Trophoblast cell (in vitro differentiated cells and primary cell): ENCODE results near the gene PLEKHM2.

Experiments used
- DNase-seq, 2 donors: peaks; one replicate each; pipeline ENCODE4 v3.0.0-alpha.2; 2016
- H2AFZ ChIP-seq: 2 replicates; pipeline ENCODE4 v1.6.1; 2013; ENCODE audit warnings: low read length, moderate library complexity, mild to moderate bottlenecking; ENCODE audit not compliant: insufficient read depth, poor library complexity
- H2AK5ac ChIP-seq: 2 replicates; pipeline ENCODE4 v1.6.1; 2013; ENCODE audit warnings: mild to moderate bottlenecking, low read length
- H2BK120ac ChIP-seq: 2 replicates; pipeline ENCODE4 v1.6.1; 2013; ENCODE audit warnings: low read length, mild to moderate bottlenecking, moderate library complexity; ENCODE audit not compliant: insufficient read depth, poor library complexity
- H2BK12ac ChIP-seq: 2 replicates; pipeline ENCODE4 v1.6.1; 2013; ENCODE audit warnings: mild to moderate bottlenecking, low read length, moderate library complexity
- H2BK5ac ChIP-seq: 2 replicates; pipeline ENCODE4 v1.6.1; 2013; ENCODE audit warnings: low read length, low read depth, moderate library complexity, mild to moderate bottlenecking; ENCODE audit not compliant: poor library complexity
- H3K14ac ChIP-seq: 2 replicates; pipeline ENCODE4 v1.6.1; 2013; ENCODE audit warnings: mild to moderate bottlenecking, low read length
- H3K18ac ChIP-seq: 2 replicates; pipeline ENCODE4 v1.6.1; 2013; ENCODE audit warnings: mild to moderate bottlenecking, low read length
- H3K23ac ChIP-seq: 2 replicates; pipeline ENCODE4 v1.6.1; 2013; ENCODE audit warnings: low read length
- H3K27ac ChIP-seq: 2 replicates; pipeline ENCODE4 v1.5.1; 2013; ENCODE audit warnings: low read depth, mild to moderate bottlenecking, inconsistent platforms, low read length, moderate library complexity
- H3K27me3 ChIP-seq: 2 replicates; pipeline ENCODE4 v1.6.1; 2013; ENCODE audit warnings: inconsistent platforms, mild to moderate bottlenecking, low read length, moderate library complexity; ENCODE audit not compliant: insufficient read depth
- H3K36me3 ChIP-seq, 2 experiments: 1 replicate in 1 of 2; 2 replicates in 1 of 2; pipeline ENCODE4 v1.6.1; 2013; ENCODE audit warnings: low read length in 2 of 2, mild to moderate bottlenecking in 2 of 2, moderate library complexity in 1 of 2; ENCODE audit not compliant: insufficient read depth in 2 of 2, control insufficient read depth in 1 of 2
- H3K4ac ChIP-seq: 2 replicates; pipeline ENCODE4 v1.6.1; 2013; ENCODE audit warnings: low read depth, mild to moderate bottlenecking, low read length, moderate library complexity
- H3K4me1 ChIP-seq, 2 experiments: 1 replicate in 1 of 2; 2 replicates in 1 of 2; pipeline ENCODE4 v1.6.1; 2013; ENCODE audit warnings: low read length in 2 of 2, mild to moderate bottlenecking in 2 of 2, moderate library complexity in 1 of 2; ENCODE audit not compliant: insufficient read depth in 2 of 2, control insufficient read depth in 1 of 2
- H3K4me2 ChIP-seq: 2 replicates; pipeline ENCODE4 v1.6.1; 2013; ENCODE audit warnings: inconsistent platforms, mild to moderate bottlenecking, low read length, moderate library complexity
- H3K4me3 ChIP-seq: 2 replicates; pipeline ENCODE4 v1.5.1; 2013; ENCODE audit warnings: mild to moderate bottlenecking, low read depth, low read length, inconsistent platforms
- H3K79me1 ChIP-seq: one replicate; pipeline ENCODE4 v1.6.1; 2013; ENCODE audit warnings: low read length
- H3K79me2 ChIP-seq: 2 replicates; pipeline ENCODE4 v1.6.1; 2013; ENCODE audit warnings: low read length, mild to moderate bottlenecking; ENCODE audit not compliant: control insufficient read depth, insufficient read depth, poor library complexity
- H3K9ac ChIP-seq: 2 replicates; pipeline ENCODE4 v1.6.1; 2013; ENCODE audit warnings: mild to moderate bottlenecking, low read length
- H3K9me3 ChIP-seq: 2 replicates; pipeline ENCODE4 v1.6.1; 2013; ENCODE audit warnings: low read depth, mild to moderate bottlenecking, control low read depth, inconsistent platforms, low read length; ENCODE audit not compliant: insufficient read depth
- H4K12ac ChIP-seq: 2 replicates; pipeline ENCODE4 v1.6.1; 2013; ENCODE audit warnings: low read depth, mild to moderate bottlenecking, low read length, moderate library complexity
- H4K8ac ChIP-seq: 2 replicates; pipeline ENCODE4 v1.6.1; 2013; ENCODE audit warnings: low read depth, mild to moderate bottlenecking, low read length, moderate library complexity
- H4K91ac ChIP-seq: one replicate; pipeline ENCODE4 v1.6.1; 2013; ENCODE audit warnings: low read depth, mild to moderate bottlenecking, low read length, moderate library complexity
- WGBS: extraction: QIAGEN DNeasy Blood & Tissue Kit; methylation state at CpG from one replicate; pipeline ENCODE4 v1.1.7; 2013; ENCODE audit warnings: missing lambda C conversion rate; ENCODE audit not compliant: insufficient read length, insufficient coverage; ENCODE audit errors: extremely low coverage; 5-methylcytosine and 5-hydroxymethylcytosine counted together

PLEKHM2 gene

GRCh38 chr1:15660151-15660550 lies 24.0 kb upstream of the PLEKHM2 start:
- Histone ChIP-seq H3K23ac (no peak overlapping the region), H3K79me1 (no peaks in the 10 kb centered on the region), H3K18ac (no peak overlapping the region), H3K4me3 (no peak overlapping the region), H4K91ac (no peak overlapping the region), H3K9ac (no peak overlapping the region), H3K4me1 (no peaks in the 10 kb centered on the region), H2AK5ac (no peak overlapping the region), H4K12ac (no peak overlapping the region), H2BK5ac (no peak overlapping the region), H3K4ac (no peak overlapping the region), H2BK12ac (no peak overlapping the region), H2BK120ac (no peak overlapping the region), H3K27ac (no peak overlapping the region), H4K8ac (no peak overlapping the region), H3K27me3 (no peaks in the 10 kb centered on the region), H3K79me2 (no peaks in the 10 kb centered on the region), H2AFZ (no peak overlapping the region), H3K14ac (no peak overlapping the region), H3K9me3 (no peaks in the 10 kb centered on the region), H3K36me3 (peaks cover 15 to 31% of the 10 kb centered on the region in 2 experiments), H3K4me2 (no peak overlapping the region)
- no CpG with 5 or more reads among the region's 3 CpGs for WGBS
- DNase-seq: peak; percentile 74 to 94

- H3K27me3 ChIP-seq: no peaks in the 10 kb centered on the region
Measured at GRCh38 chr1:15662477-15662876, 21.6 kb upstream of the PLEKHM2 start.

GRCh38 chr1:15663925-15664324 lies 20.2 kb upstream of the PLEKHM2 start:
- Histone ChIP-seq H4K12ac (no peak overlapping the region), H2BK12ac (no peak overlapping the region), H4K91ac (no peak overlapping the region), H2BK120ac (no peak overlapping the region), H3K36me3 (peaks cover 5 to 23% of the 10 kb centered on the region in 2 experiments), H3K4ac (no peak overlapping the region), H3K4me1 (peaks cover 0 to 2% of the 10 kb centered on the region in 2 experiments), H3K9ac (no peak overlapping the region), H3K27ac (no peak overlapping the region), H3K79me2 (no peaks in the 10 kb centered on the region), H3K4me2 (no peak overlapping the region), H3K14ac (no peak overlapping the region), H3K4me3 (no peak overlapping the region), H3K23ac (no peak overlapping the region), H2BK5ac (no peak overlapping the region), H3K79me1 (no peaks in the 10 kb centered on the region), H2AK5ac (no peak overlapping the region), H3K27me3 (no peaks in the 10 kb centered on the region), H3K9me3 (no peaks in the 10 kb centered on the region), H3K18ac (no peak overlapping the region), H2AFZ (no peak overlapping the region), H4K8ac (no peak overlapping the region)
- no peak for DNase-seq
- no CpG with 5 or more reads among the region's 3 CpGs for WGBS

More at GRCh38 chr1:15662477-15662876, 21.6 kb upstream of the PLEKHM2 start:
- H3K4ac ChIP-seq: no peak overlapping the region
- no peak overlapping the region for H4K8ac ChIP-seq
- H4K12ac ChIP-seq: no peak overlapping the region
- no peaks in the 10 kb centered on the region for H3K79me1 ChIP-seq
- H2BK120ac ChIP-seq: no peak overlapping the region
- H3K4me2 ChIP-seq: no peak overlapping the region
- H3K27ac ChIP-seq: no peak overlapping the region
- H3K14ac ChIP-seq: no peak overlapping the region
- H3K18ac ChIP-seq: no peak overlapping the region
- no peak overlapping the region for H2BK12ac ChIP-seq
- H2AFZ ChIP-seq: no peak overlapping the region
- no peak overlapping the region for H2AK5ac ChIP-seq
- H3K23ac ChIP-seq: no peak overlapping the region
- DNase-seq: no peak
- H3K79me2 ChIP-seq: no peaks in the 10 kb centered on the region
- H2BK5ac ChIP-seq: no peak overlapping the region
- H3K9ac ChIP-seq: no peak overlapping the region
- no peak overlapping the region for H3K4me3 ChIP-seq
- peaks cover 9 to 26% of the 10 kb centered on the region in 2 experiments for H3K36me3 ChIP-seq
- no peak overlapping the region for H4K91ac ChIP-seq
- H3K4me1 ChIP-seq: peaks cover 0 to 2% of the 10 kb centered on the region in 2 experiments
- no peaks in the 10 kb centered on the region for H3K9me3 ChIP-seq
- WGBS: no CpG with 5 or more reads among the region's 2 CpGs

GRCh38 chr1:15667362-15667761 lies 16.8 kb upstream of the PLEKHM2 start:
- Histone ChIP-seq H3K79me2 (no peaks in the 10 kb centered on the region), H2AFZ (no peak overlapping the region), H3K4me1 (peaks cover 0 to 2% of the 10 kb centered on the region in 2 experiments), H3K4me2 (no peak overlapping the region), H4K12ac (no peak overlapping the region), H3K4ac (no peak overlapping the region), H3K9ac (no peak overlapping the region), H4K8ac (no peak overlapping the region), H4K91ac (no peak overlapping the region), H3K27ac (no peak overlapping the region), H3K23ac (no peak overlapping the region), H3K14ac (no peak overlapping the region), H3K4me3 (no peak overlapping the region), H3K27me3 (no peaks in the 10 kb centered on the region), H2BK5ac (no peak overlapping the region), H2AK5ac (no peak overlapping the region), H2BK12ac (no peak overlapping the region), H3K18ac (no peak overlapping the region), H3K79me1 (no peaks in the 10 kb centered on the region), H2BK120ac (no peak overlapping the region), H3K36me3 (no peaks in the 10 kb centered on the region), H3K9me3 (no peaks in the 10 kb centered on the region)
- peak in 1 of 2 donors; percentile 66 for DNase-seq
- WGBS: no CpG with 5 or more reads among the region's 7 CpGs
